HL-60 (cell line): ENCODE results near the gene ARSD.
A peak's percentile ranks its signal among the peaks of the same experiment; 100 is the strongest.
"Not testable (repeated sequence)": the region's sequence is repeated elsewhere in the genome, so short reads cannot be mapped to it uniquely, and the experiment has no call there.

Source experiments
- DNase-seq, 2 experiments: peaks; one replicate each; pipeline ENCODE4 v3.0.0-alpha.2; 2010 to 2020; ENCODE audit warnings: low read depth in 1 of 2, low spot score in 1 of 2
- H3K27ac ChIP-seq: fragments of 250-450 bp; sonication (Bioruptor Pico); replicated peaks from 2 replicates; pipeline ENCODE4 v1.5.1; 2020; ENCODE audit warnings: mild to moderate bottlenecking, moderate library complexity
- H3K27me3 ChIP-seq: fragments of 250-450 bp; sonication (Bioruptor Pico); 2 replicates; pipeline ENCODE4 v1.5.1; 2021; ENCODE audit warnings: mild to moderate bottlenecking, moderate library complexity; ENCODE audit not compliant: insufficient read depth, poor library complexity, severe bottlenecking
- H3K4me3 ChIP-seq: replicated peaks from 2 replicates; pipeline ENCODE4 v1.5.1; 2011; ENCODE audit warnings: mild to moderate bottlenecking, control low read depth, low read length; ENCODE audit not compliant: insufficient read depth
- CTCF ChIP-seq: IDR thresholded peaks from one replicate; pipeline ENCODE4 v1.5.1; 2011; ENCODE audit warnings: low read length, control low read depth, inconsistent platforms; ENCODE audit not compliant: insufficient read depth
- GABPA ChIP-seq: IDR thresholded peaks from 2 replicates; pipeline ENCODE4 v1.6.1; 2012; ENCODE audit warnings: low read depth
- POLR2AphosphoS5 ChIP-seq: IDR thresholded peaks from 2 replicates; pipeline ENCODE4 v1.6.1; 2012; ENCODE audit warnings: low read depth
- SPI1 ChIP-seq: IDR thresholded peaks from 2 replicates; pipeline ENCODE4 v1.6.1; 2012; ENCODE audit warnings: low read depth, mild to moderate bottlenecking, borderline replicate concordance
- TF ChIP-seq, protein P1 (sequence below): IDR thresholded peaks from 2 replicates; pipeline ENCODE4 v1.6.1; 2012; ENCODE audit warnings: low read depth; ENCODE audit not compliant: insufficient replicate concordance

ARSD gene

DNA sequence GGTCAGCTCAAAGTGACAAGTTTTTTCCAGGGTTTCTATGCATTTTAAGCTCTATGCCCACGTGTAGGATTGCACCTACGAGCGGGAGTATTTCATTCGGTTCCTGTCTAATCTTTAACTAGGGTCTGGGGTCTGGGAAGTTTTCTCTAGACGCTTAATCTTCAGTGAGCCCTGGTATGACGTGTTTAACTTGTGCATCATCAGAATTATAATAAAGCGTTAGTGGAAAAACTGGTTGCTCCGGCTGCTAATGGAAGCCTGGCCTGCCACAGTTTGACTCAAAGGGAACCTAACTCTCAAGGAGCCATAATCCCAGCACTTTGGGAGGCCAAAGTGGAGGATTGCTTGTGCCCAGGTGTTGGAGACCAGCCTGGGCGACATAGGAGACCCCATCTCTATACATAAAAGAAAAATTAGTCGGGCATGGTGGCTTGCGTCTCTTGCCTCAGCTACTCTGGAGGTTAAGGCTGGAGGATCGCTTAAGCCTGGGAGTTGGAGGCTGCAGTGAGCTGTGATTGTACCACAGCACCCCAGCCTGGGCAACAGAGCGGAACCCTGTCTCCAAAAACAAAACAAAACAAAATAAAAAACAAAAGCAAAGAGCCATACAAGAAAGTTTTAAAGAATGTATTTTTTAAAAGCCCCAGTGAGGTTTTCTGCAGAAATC lies 30.2 kb downstream of the ARSD start:
- DNase-seq: no peak
- H3K4me3 ChIP-seq: no peak overlapping the region
- no peak for TF ChIP-seq CTCF
- TF ChIP-seq, protein P1, sequence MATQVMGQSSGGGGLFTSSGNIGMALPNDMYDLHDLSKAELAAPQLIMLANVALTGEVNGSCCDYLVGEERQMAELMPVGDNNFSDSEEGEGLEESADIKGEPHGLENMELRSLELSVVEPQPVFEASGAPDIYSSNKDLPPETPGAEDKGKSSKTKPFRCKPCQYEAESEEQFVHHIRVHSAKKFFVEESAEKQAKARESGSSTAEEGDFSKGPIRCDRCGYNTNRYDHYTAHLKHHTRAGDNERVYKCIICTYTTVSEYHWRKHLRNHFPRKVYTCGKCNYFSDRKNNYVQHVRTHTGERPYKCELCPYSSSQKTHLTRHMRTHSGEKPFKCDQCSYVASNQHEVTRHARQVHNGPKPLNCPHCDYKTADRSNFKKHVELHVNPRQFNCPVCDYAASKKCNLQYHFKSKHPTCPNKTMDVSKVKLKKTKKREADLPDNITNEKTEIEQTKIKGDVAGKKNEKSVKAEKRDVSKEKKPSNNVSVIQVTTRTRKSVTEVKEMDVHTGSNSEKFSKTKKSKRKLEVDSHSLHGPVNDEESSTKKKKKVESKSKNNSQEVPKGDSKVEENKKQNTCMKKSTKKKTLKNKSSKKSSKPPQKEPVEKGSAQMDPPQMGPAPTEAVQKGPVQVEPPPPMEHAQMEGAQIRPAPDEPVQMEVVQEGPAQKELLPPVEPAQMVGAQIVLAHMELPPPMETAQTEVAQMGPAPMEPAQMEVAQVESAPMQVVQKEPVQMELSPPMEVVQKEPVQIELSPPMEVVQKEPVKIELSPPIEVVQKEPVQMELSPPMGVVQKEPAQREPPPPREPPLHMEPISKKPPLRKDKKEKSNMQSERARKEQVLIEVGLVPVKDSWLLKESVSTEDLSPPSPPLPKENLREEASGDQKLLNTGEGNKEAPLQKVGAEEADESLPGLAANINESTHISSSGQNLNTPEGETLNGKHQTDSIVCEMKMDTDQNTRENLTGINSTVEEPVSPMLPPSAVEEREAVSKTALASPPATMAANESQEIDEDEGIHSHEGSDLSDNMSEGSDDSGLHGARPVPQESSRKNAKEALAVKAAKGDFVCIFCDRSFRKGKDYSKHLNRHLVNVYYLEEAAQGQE: no peak
- TF ChIP-seq GABPA: no peak
- TF ChIP-seq SPI1: no peak
- TF ChIP-seq POLR2AphosphoS5: no peak
- no peaks in the 10 kb centered on the region for H3K27me3 ChIP-seq
- H3K27ac ChIP-seq: no peak overlapping the region

- not testable (repeated sequence) for H3K27me3 ChIP-seq, H3K4me3 ChIP-seq
- TF ChIP-seq SPI1: peak; percentile 23; the same call in 1 of the 2 replicates
- peak; percentile 72 to 86 for DNase-seq
- H3K27ac ChIP-seq: peak overlapping the region; percentile 60
Measured at GRCh38 chrX:2897690-2898623, 31.2 kb downstream of the ARSD start.

- H3K27ac ChIP-seq: peak overlapping the region; percentile 60
- H3K4me3 ChIP-seq: no peak overlapping the region
- DNase-seq: no peak
- H3K27me3 ChIP-seq: no peaks in the 10 kb centered on the region
- TF ChIP-seq CTCF: no peak
- no peak for TF ChIP-seq POLR2AphosphoS5
- TF ChIP-seq SPI1: no peak
- TF ChIP-seq, protein P1: no peak
- TF ChIP-seq GABPA: no peak
Measured at GRCh38 chrX:2897311-2897689, 31.8 kb downstream of the ARSD start.

- H3K27ac ChIP-seq: peak overlapping the region; percentile 24
- no peak for TF ChIP-seq SPI1
- TF ChIP-seq, protein P1: no peak
- TF ChIP-seq POLR2AphosphoS5: no peak
- TF ChIP-seq GABPA: no peak
- TF ChIP-seq CTCF: no peak
- H3K4me3 ChIP-seq: no peak overlapping the region
- no peaks in the 10 kb centered on the region for H3K27me3 ChIP-seq
- DNase-seq: peak; percentile 29 to 85
Measured at GRCh38 chrX:2894885-2895292, 34.2 kb downstream of the ARSD start.
